ENCODE data around the gene TRAK1. TPM values are rescaled to one million over a fixed set of nuclear protein-coding genes. Genes with fewer than 3 reads are reported as not detected.
"Not testable (repeated sequence)": the region's sequence is repeated elsewhere in the genome, so short reads cannot be mapped to it uniquely, and the experiment has no call there.

The TRAK1 gene
- 21.0 and 32.5 TPM in 2 replicates for total RNA-seq (2012; rRNA removed)

- peak within 1 kb of the TSS; percentile 78 for H3K9ac ChIP-seq (ENCODE audit: low read depth, low read length)
- no peaks in the 10 kb centered on the region for H3K27me3 ChIP-seq (ENCODE audit: control insufficient read depth, insufficient read depth, low read length)
- H3K36me3 ChIP-seq (ENCODE audit: insufficient read depth, low read length), result peaks cover 17% of the 10 kb centered on the region
- peak within 1 kb of the TSS; percentile 86 for H3K4me2 ChIP-seq (ENCODE audit: low read length)
- peaks cover 24% of the 10 kb centered on the region for H3K4me1 ChIP-seq (ENCODE audit: control insufficient read depth, insufficient read depth, low read length)
- H3K4me3 ChIP-seq (ENCODE audit: low read length), result peak within 1 kb of the TSS; percentile 64
- no peaks in the 10 kb centered on the region for H3K9me3 ChIP-seq (replicated peaks; ENCODE audit: low read length)
Observed at GRCh38 chr3:42090973-42091731, at the start of gene TRAK1. TRAK1 (plus strand) TSS chr3:42091357; CDS start chr3:42091470, 113 bp downstream.

DNA sequence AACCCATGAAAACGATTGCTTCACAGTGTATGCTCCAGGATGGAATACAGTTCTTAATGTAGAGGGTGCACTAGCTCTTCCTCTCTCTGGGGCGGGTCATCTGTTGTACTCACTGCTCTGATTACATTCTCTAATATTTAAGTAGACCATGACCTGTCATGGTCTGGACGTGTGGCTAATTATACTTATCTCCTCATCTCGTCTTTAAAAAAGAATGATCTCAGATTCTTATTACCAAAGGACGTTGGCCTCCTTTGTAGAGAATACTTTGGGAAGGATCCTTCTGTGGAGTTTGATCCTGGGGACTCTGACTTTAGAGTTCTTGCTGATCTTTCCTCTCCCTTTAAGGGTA is 48.4 kb upstream of the TRAK1 start:
- Histone ChIP-seq H3K4me1 (ENCODE audit: control insufficient read depth, insufficient read depth, low read length) (peaks cover 36% of the 10 kb centered on the region), H3K36me3 (ENCODE audit: insufficient read depth, low read length) (no peaks in the 10 kb centered on the region), H3K4me2 (ENCODE audit: low read length) (peak overlapping the region; percentile 33), H3K9ac (ENCODE audit: low read depth, low read length) (peak overlapping the region; percentile 35), H3K4me3 (ENCODE audit: low read length) (no peak overlapping the region), H3K27me3 (ENCODE audit: control insufficient read depth, insufficient read depth, low read length) (no peaks in the 10 kb centered on the region), H3K9me3 (replicated peaks; ENCODE audit: low read length) (no peaks in the 10 kb centered on the region)

- peak overlapping the region; percentile 35 for H3K9ac ChIP-seq (ENCODE audit: low read depth, low read length)
- H3K9me3 ChIP-seq (replicated peaks; ENCODE audit: low read length), result no peaks in the 10 kb centered on the region
- H3K36me3 ChIP-seq (ENCODE audit: insufficient read depth, low read length), result no peaks in the 10 kb centered on the region
- no peaks in the 10 kb centered on the region for H3K27me3 ChIP-seq (ENCODE audit: control insufficient read depth, insufficient read depth, low read length)
- H3K4me3 ChIP-seq (ENCODE audit: low read length), result no peak overlapping the region
- H3K4me1 ChIP-seq (ENCODE audit: control insufficient read depth, insufficient read depth, low read length), result peaks cover 32% of the 10 kb centered on the region
- H3K4me2 ChIP-seq (ENCODE audit: low read length), result peak overlapping the region; percentile 33
Observed at GRCh38 chr3:42043099-42043813, 47.9 kb upstream of the TRAK1 start.

- Histone ChIP-seq H3K27me3 (ENCODE audit: control insufficient read depth, insufficient read depth, low read length) (no peaks in the 10 kb centered on the region), H3K4me1 (ENCODE audit: control insufficient read depth, insufficient read depth, low read length) (peaks cover 32% of the 10 kb centered on the region), H3K36me3 (ENCODE audit: insufficient read depth, low read length) (no peaks in the 10 kb centered on the region), H3K4me2 (ENCODE audit: low read length) (no peak overlapping the region), H3K9ac (ENCODE audit: low read depth, low read length) (no peak overlapping the region), H3K4me3 (ENCODE audit: low read length) (no peak overlapping the region), H3K9me3 (replicated peaks; ENCODE audit: low read length) (no peaks in the 10 kb centered on the region)
Observed at GRCh38 chr3:42045708-42046243, 45.4 kb upstream of the TRAK1 start.

DNA sequence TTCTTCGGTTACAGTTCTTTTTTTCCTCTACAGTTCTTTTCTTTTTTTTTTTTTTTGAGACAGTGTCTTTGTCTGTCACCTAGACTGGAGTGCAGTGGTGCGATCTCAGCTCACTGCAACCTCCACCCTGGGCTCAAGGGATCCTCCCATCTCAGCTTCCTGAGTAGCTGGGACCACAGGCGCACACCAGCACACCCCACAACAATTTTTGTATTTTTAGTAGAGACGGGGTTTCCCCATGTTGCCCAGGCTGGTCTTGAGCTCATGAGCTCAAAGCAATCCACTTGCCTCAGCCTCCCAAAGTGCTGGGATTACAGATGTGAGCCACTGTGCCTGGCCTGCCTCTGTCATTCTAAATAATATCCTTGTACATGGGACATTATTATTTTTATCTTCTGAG is 42.6 kb upstream of the TRAK1 start:
- not testable (repeated sequence) for H3K4me2 ChIP-seq (ENCODE audit: low read length); H3K27me3 ChIP-seq (ENCODE audit: control insufficient read depth, insufficient read depth, low read length); H3K9me3 ChIP-seq (replicated peaks; ENCODE audit: low read length); H3K36me3 ChIP-seq (ENCODE audit: insufficient read depth, low read length); H3K9ac ChIP-seq (ENCODE audit: low read depth, low read length); H3K4me3 ChIP-seq (ENCODE audit: low read length)
- peaks cover 41% of the 10 kb centered on the region for H3K4me1 ChIP-seq (ENCODE audit: control insufficient read depth, insufficient read depth, low read length)

- no peak overlapping the region for H3K4me3 ChIP-seq (ENCODE audit: low read length)
- H3K4me2 ChIP-seq (ENCODE audit: low read length), result no peak overlapping the region
- H3K4me1 ChIP-seq (ENCODE audit: control insufficient read depth, insufficient read depth, low read length), result peaks cover 37% of the 10 kb centered on the region
- H3K9me3 ChIP-seq (replicated peaks; ENCODE audit: low read length), result no peaks in the 10 kb centered on the region
- H3K27me3 ChIP-seq (ENCODE audit: control insufficient read depth, insufficient read depth, low read length), result no peaks in the 10 kb centered on the region
- H3K9ac ChIP-seq (ENCODE audit: low read depth, low read length), result no peak overlapping the region
- no peaks in the 10 kb centered on the region for H3K36me3 ChIP-seq (ENCODE audit: insufficient read depth, low read length)
Observed at GRCh38 chr3:42050126-42050525, 41.0 kb upstream of the TRAK1 start.

- Histone ChIP-seq H3K9me3 (replicated peaks; ENCODE audit: low read length) (no peaks in the 10 kb centered on the region), H3K4me2 (ENCODE audit: low read length) (peak overlapping the region; percentile 37), H3K27me3 (ENCODE audit: control insufficient read depth, insufficient read depth, low read length) (no peaks in the 10 kb centered on the region), H3K36me3 (ENCODE audit: insufficient read depth, low read length) (no peaks in the 10 kb centered on the region), H3K9ac (ENCODE audit: low read depth, low read length) (peak overlapping the region; percentile 40), H3K4me1 (ENCODE audit: control insufficient read depth, insufficient read depth, low read length) (peaks cover 37% of the 10 kb centered on the region), H3K4me3 (ENCODE audit: low read length) (no peak overlapping the region)
Observed at GRCh38 chr3:42051384-42052131, 39.6 kb upstream of the TRAK1 start.

- peak overlapping the region; percentile 40 for H3K9ac ChIP-seq (ENCODE audit: low read depth, low read length)
- peaks cover 37% of the 10 kb centered on the region for H3K4me1 ChIP-seq (ENCODE audit: control insufficient read depth, insufficient read depth, low read length)
- H3K27me3 ChIP-seq (ENCODE audit: control insufficient read depth, insufficient read depth, low read length), result no peaks in the 10 kb centered on the region
- H3K4me3 ChIP-seq (ENCODE audit: low read length), result no peak overlapping the region
- no peaks in the 10 kb centered on the region for H3K36me3 ChIP-seq (ENCODE audit: insufficient read depth, low read length)
- no peaks in the 10 kb centered on the region for H3K9me3 ChIP-seq (replicated peaks; ENCODE audit: low read length)
- H3K4me2 ChIP-seq (ENCODE audit: low read length), result peak overlapping the region; percentile 37
Observed at GRCh38 chr3:42052132-42052483, 39.0 kb upstream of the TRAK1 start.

GRCh38 chr3:42052484-42053351 is 38.4 kb upstream of the TRAK1 start:
- no peaks in the 10 kb centered on the region for H3K27me3 ChIP-seq (ENCODE audit: control insufficient read depth, insufficient read depth, low read length)
- peak overlapping the region; percentile 4 for H3K4me3 ChIP-seq (ENCODE audit: low read length)
- H3K9ac ChIP-seq (ENCODE audit: low read depth, low read length), result peak overlapping the region; percentile 51
- peak overlapping the region; percentile 51 for H3K4me2 ChIP-seq (ENCODE audit: low read length)
- no peaks in the 10 kb centered on the region for H3K9me3 ChIP-seq (replicated peaks; ENCODE audit: low read length)
- peaks cover 37% of the 10 kb centered on the region for H3K4me1 ChIP-seq (ENCODE audit: control insufficient read depth, insufficient read depth, low read length)
- H3K36me3 ChIP-seq (ENCODE audit: insufficient read depth, low read length), result no peaks in the 10 kb centered on the region

DNA sequence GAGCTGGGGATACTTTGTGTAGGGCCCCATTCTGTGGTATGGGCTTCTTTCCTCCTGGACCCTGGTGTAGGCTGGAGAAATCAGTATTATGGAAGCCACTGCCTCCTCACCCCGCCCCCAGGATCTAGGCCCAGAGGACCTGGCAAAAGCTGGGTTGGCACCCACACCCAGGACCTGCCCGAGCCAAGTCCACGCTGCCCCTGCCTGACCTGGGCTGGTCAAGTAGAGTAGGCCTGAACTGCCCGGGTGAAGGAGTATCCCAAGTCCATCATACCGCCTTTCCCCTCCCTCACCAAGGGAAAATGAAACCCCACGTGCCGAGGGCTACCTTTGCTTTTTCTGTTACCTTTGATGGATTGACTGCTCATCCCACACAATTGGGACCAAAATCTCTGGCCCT is 37.7 kb upstream of the TRAK1 start:
- H3K4me2 ChIP-seq (ENCODE audit: low read length), result peak overlapping the region; percentile 30
- H3K9me3 ChIP-seq (replicated peaks; ENCODE audit: low read length), result no peaks in the 10 kb centered on the region
- no peaks in the 10 kb centered on the region for H3K27me3 ChIP-seq (ENCODE audit: control insufficient read depth, insufficient read depth, low read length)
- no peak overlapping the region for H3K4me3 ChIP-seq (ENCODE audit: low read length)
- no peaks in the 10 kb centered on the region for H3K36me3 ChIP-seq (ENCODE audit: insufficient read depth, low read length)
- H3K9ac ChIP-seq (ENCODE audit: low read depth, low read length), result no peak overlapping the region
- H3K4me1 ChIP-seq (ENCODE audit: control insufficient read depth, insufficient read depth, low read length), result peaks cover 37% of the 10 kb centered on the region

All from skeletal muscle satellite cell (primary cell).